Right lobe of liver (tissue), 6 donors: ENCODE data around the gene PRKAG2. TPM values are rescaled to one million over a fixed set of nuclear protein-coding genes. Genes with fewer than 3 reads are reported as not detected.

Source experiments
- ATAC-seq, 4 donors: fragments of 200-7000 bp; cut with Tn5 transposase; one replicate each; pipeline ENCODE4 v1.9.1; 2020; ENCODE audit warnings: mild to moderate bottlenecking in 4 of 4, moderate library complexity in 4 of 4
- DNase-seq, 3 donors: peaks; one replicate each; pipeline ENCODE4 v3.0.0-alpha.2; 2020
- H3K27ac ChIP-seq, 3 donors: fragments of 200-600 bp; one replicate each; pipeline ENCODE4 v1.8.0; 2022
- H3K27me3 ChIP-seq, 2 donors: fragments of 200-600 bp; one replicate each; pipeline ENCODE4 v1.8.0; 2022
- H3K36me3 ChIP-seq, 4 donors: fragments of 200-600 bp; sonication (generic) in 1 of 4; one replicate each; pipeline versions ENCODE4 v1.5.1 to v1.8.0; 2017 to 2022; ENCODE audit warnings: control low read depth in 1 of 4
- H3K4me1 ChIP-seq, 4 donors: fragments of 200-600 bp; sonication (generic) in 1 of 4; one replicate each; pipeline versions ENCODE4 v1.5.1 to v1.8.0; 2017 to 2022; ENCODE audit warnings: control low read depth in 1 of 4
- H3K4me3 ChIP-seq, 3 donors: fragments of 200-600 bp; one replicate each; pipeline ENCODE4 v1.8.0; 2022
- H3K9me3 ChIP-seq, 4 donors: fragments of 200-600 bp; sonication (generic) in 1 of 4; one replicate each; pipeline versions ENCODE4 v1.5.1 to v1.8.0; 2017 to 2022; ENCODE audit warnings: control low read depth in 1 of 4
- CTCF ChIP-seq, 4 donors: fragments of 200-600 bp in 3 of 4; fragments of 450-650 bp in 1 of 4; IDR thresholded peaks; one replicate each; pipeline versions ENCODE4 v1.5.1 to v1.8.0; 2016 to 2022; ENCODE audit warnings: antibody characterized with exemption in 4 of 4, mild to moderate bottlenecking in 2 of 4
- POLR2A ChIP-seq: fragments of 450-650 bp; IDR thresholded peaks from one replicate; pipeline ENCODE4 v1.6.1; 2017; ENCODE audit warnings: antibody characterized with exemption, mild to moderate bottlenecking
- WGBS: methylation state at CpG from one replicate; pipeline ENCODE4 v1.1.6; 2018; ENCODE audit warnings: low coverage, low lambda C conversion rate; ENCODE audit not compliant: insufficient coverage; ENCODE audit errors: missing lambda C conversion rate; 5-methylcytosine and 5-hydroxymethylcytosine counted together
- intact Hi-C, 2 donors: fragments of 100-400 bp; cut with DNase I; formaldehyde crosslinking; loops; one replicate each; pipeline versions ENCODE4 v1.11.2 to v1.14.1; 2022
- total RNA-seq, 6 experiments: library from RNA; depleted of rRNA in 2 of 6; stranded (reverse); fragments of >200 nt in 2 of 6; fragmentation: NEBNext Ultra II Directional in 3 of 6; extraction: Animal tissue kit (Norgen Biotek cat#: 25700) in 3 of 6; gene quantifications; one replicate each; pipeline versions ENCODE4 v1.1.0 to v1.2.4, GENCODE V29; 2016 to 2023
- donor health status: DM: no; HTN: yes; CAD: no.
- donor health status: DM: no; HTN: no; CAD: no.
- donor health status: DM: no; HTN: no; CAD: no.
- donor health status: DM: no; HTN: yes; CAD: no.
- donor health status: DM: no; HTN: yes; CAD: no.

The PRKAG2 gene
- total RNA-seq, 6 experiments from 2014 or later: 20.6 to 63.6 (median 29.5) TPM

DNA sequence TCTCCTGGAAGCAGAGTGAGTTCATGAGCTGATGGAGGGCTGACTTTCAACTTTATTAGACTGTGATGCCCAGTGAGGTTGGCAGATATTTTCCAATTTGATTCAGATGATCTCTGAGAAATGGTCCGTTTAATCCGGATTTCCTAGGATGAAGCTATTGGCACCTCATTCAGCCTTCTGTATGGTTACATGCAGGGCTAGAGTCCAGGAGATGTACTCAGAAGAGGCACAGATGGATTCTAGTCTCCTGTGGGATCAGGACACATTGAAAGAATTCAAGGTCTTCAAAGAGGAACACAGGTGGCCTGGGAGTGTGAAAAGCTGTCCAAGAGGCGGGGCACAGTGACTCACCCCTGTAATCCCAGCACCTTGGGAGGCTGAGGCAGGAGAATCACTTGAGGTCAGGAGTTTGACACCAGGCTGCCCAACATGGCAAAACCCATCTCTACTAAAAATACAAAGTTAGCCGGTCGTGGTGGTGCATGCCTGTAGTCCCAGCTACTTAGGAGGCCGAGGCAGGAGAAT, 334.2 kb downstream of the PRKAG2 start:
- TF ChIP-seq CTCF (IDR thresholded peaks at IDR 0.05) (no peak), POLR2A (no peak)
- no peak for ATAC-seq

DNA sequence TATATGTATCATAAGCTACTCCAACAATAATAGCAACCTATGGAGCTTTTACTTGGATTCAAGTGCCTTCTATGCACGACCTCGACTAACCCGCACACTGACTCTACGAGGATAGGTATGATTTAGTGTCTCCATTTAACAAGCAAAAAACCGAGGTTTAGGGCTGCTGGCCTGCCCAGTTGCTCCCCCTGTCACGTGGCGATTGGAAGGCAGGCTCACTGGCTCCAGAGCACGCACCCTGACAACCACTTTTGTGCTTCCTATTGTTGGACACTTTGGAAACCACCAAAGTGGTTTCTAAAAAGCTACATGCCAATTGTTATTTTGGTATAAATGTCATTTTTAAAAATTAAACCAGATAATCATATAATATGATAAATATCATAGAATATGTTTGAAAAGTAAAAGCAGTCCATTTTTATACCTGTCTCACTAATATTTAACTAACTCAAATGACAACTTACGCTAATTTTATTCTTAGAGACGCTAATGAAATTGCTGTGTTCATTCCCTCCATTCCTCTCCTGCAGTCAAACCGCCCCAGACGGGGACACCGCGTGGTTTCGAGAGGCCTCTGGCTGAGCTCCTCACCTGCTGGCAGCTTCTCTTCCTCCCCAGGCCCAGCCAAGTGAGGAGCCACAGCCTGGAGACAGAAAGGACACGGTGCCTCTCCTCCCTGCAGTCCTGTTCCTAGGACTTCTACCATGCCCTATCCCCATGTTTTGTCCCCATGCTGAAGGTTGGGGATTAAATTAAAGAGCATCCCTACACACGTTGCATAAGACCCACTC, 335.0 kb downstream of the PRKAG2 start:
- DNase-seq: peak in 1 of 3 donors; percentile 16

More for the DNA sequence above, 334.2 kb downstream of the PRKAG2 start:
- H3K9me3 ChIP-seq: no peaks in the 10 kb centered on the region
- H3K4me3 ChIP-seq: no peak overlapping the region
- no peak for DNase-seq
- no peaks in the 10 kb centered on the region for H3K4me1 ChIP-seq
- no peaks in the 10 kb centered on the region for H3K36me3 ChIP-seq
- 76% methylated on average over 5 of the region's 6 CpGs for WGBS
- no peak overlapping the region for H3K27ac ChIP-seq
- intact Hi-C loops: no loop called here
- no peaks in the 10 kb centered on the region for H3K27me3 ChIP-seq

DNA sequence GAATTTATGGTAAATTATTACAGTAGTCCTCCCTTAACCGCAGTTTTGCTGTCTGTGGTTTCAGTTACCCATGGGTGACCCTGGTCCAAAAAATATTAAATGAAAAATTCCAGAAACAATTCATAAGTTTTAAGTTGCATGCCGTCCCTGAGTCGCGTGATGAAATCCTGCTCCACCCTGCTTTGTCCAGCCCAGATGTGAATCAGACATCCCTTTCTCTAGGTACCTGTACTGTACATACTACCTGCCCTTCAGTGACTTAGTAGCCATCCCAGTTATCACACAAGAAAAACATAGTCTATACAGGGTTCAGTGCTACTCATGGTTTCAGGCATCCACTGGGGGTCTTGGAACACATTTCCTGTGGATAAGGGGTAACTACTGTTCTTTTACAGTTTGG, 336.8 kb downstream of the PRKAG2 start:
- WGBS: 97% methylated on average over 4 of the region's 4 CpGs
- no peak overlapping the region for H3K27ac ChIP-seq

More for the DNA sequence above, 335.0 kb downstream of the PRKAG2 start:
- Histone ChIP-seq H3K9me3 (no peaks in the 10 kb centered on the region), H3K4me3 (no peak overlapping the region), H3K27ac (no peak overlapping the region), H3K36me3 (no peaks in the 10 kb centered on the region), H3K27me3 (no peaks in the 10 kb centered on the region), H3K4me1 (no peaks in the 10 kb centered on the region)
- intact Hi-C loops: no loop called here
- ATAC-seq: no peak
- WGBS: 82% methylated on average over 14 of the region's 17 CpGs
- TF ChIP-seq POLR2A (no peak), CTCF (IDR thresholded peaks at IDR 0.05) (no peak)

GRCh38 chr7:151539088-151539671, 337.7 kb downstream of the PRKAG2 start:
- 74% methylated on average over 6 of the region's 9 CpGs for WGBS
- Histone ChIP-seq H3K27me3 (no peaks in the 10 kb centered on the region), H3K4me3 (no peak overlapping the region), H3K9me3 (no peaks in the 10 kb centered on the region), H3K36me3 (no peaks in the 10 kb centered on the region), H3K4me1 (no peaks in the 10 kb centered on the region), H3K27ac (no peak overlapping the region)
- TF ChIP-seq CTCF (IDR thresholded peaks at IDR 0.05) (no peak), POLR2A (no peak)
- intact Hi-C loops: no loop called here
- ATAC-seq (no peak), DNase-seq (peak in 1 of 3 donors; percentile 18)

More for the DNA sequence above, 336.8 kb downstream of the PRKAG2 start:
- DNase-seq (no peak), ATAC-seq (no peak)
- no peak for TF ChIP-seq CTCF (IDR thresholded peaks at IDR 0.05)
- no peak for TF ChIP-seq POLR2A
- no peaks in the 10 kb centered on the region for H3K4me1 ChIP-seq
- intact Hi-C loops: no loop called here
- H3K27me3 ChIP-seq: no peaks in the 10 kb centered on the region
- H3K36me3 ChIP-seq: no peaks in the 10 kb centered on the region
- no peak overlapping the region for H3K4me3 ChIP-seq
- H3K9me3 ChIP-seq: no peaks in the 10 kb centered on the region
